Astrocyte (in vitro differentiated cells and primary cell): ENCODE data around the gene TM7SF2. TPM values are rescaled to one million over a fixed set of nuclear protein-coding genes. Genes with fewer than 3 reads are reported as not detected.
A peak's percentile ranks its signal among the peaks of the same experiment; 100 is the strongest.

ENCODE experiments used
- DNase-seq: peaks from one replicate; pipeline ENCODE4 v3.0.0-alpha.2; 2010; ENCODE audit warnings: low read depth
- FAIRE-seq: peaks from 2 replicates; lab custom pipeline; 2011; peaks lifted over from hg19 to GRCh38; lab: Jason Lieb, UNC
- H2AFZ ChIP-seq: 2 replicates; pipeline ENCODE4 v1.6.0; 2012; ENCODE audit warnings: low read depth, low read length, inconsistent platforms
- H3K27ac ChIP-seq: 2 replicates; pipeline ENCODE4 v1.5.1; 2011; ENCODE audit warnings: low read depth, low read length, inconsistent platforms
- H3K27me3 ChIP-seq: 2 replicates; pipeline ENCODE4 v1.6.0; 2011; ENCODE audit warnings: low read length, inconsistent platforms; ENCODE audit not compliant: insufficient read depth
- H3K36me3 ChIP-seq: 2 replicates; pipeline ENCODE4 v1.5.1; 2011; ENCODE audit warnings: low read length, inconsistent platforms; ENCODE audit not compliant: insufficient read depth
- H3K4me1 ChIP-seq: 2 replicates; pipeline ENCODE4 v1.5.1; 2011; ENCODE audit warnings: low read length, inconsistent platforms; ENCODE audit not compliant: insufficient read depth
- H3K4me2 ChIP-seq: 2 replicates; pipeline ENCODE4 v1.6.0; 2012; ENCODE audit warnings: low read length, inconsistent platforms
- H3K4me3 ChIP-seq: 2 replicates; pipeline ENCODE4 v1.5.1; 2011; ENCODE audit warnings: low read depth, mild to moderate bottlenecking, low read length, inconsistent platforms; ENCODE audit not compliant: insufficient read depth
- H3K79me2 ChIP-seq: 2 replicates; pipeline ENCODE4 v1.6.0; 2012; ENCODE audit warnings: mild to moderate bottlenecking, low read length, inconsistent platforms; ENCODE audit not compliant: insufficient read depth
- H3K9ac ChIP-seq: 2 replicates; pipeline ENCODE4 v1.6.0; 2012; ENCODE audit warnings: mild to moderate bottlenecking, low read length, inconsistent platforms
- H3K9me3 ChIP-seq: 2 replicates; pipeline ENCODE4 v1.5.1; 2012; ENCODE audit warnings: low read depth, mild to moderate bottlenecking, low read length, inconsistent platforms; ENCODE audit not compliant: insufficient read depth
- H4K20me1 ChIP-seq: 2 replicates; pipeline ENCODE4 v1.6.0; 2012; ENCODE audit warnings: low read length, inconsistent platforms; ENCODE audit not compliant: insufficient read depth
- H3K27ac Mint-ChIP-seq: one replicate; pipeline ENCODE4 v1.8.0; 2021; ENCODE audit warnings: mild to moderate bottlenecking, mixed read lengths; ENCODE audit not compliant: unreplicated experiment
- H3K27me3 Mint-ChIP-seq: one replicate; pipeline ENCODE4 v1.8.0; 2021; ENCODE audit warnings: low read depth, mixed read lengths; ENCODE audit not compliant: unreplicated experiment
- H3K36me3 Mint-ChIP-seq: one replicate; pipeline ENCODE4 v1.8.0; 2021; ENCODE audit warnings: low read depth, mixed read lengths; ENCODE audit not compliant: unreplicated experiment
- H3K4me1 Mint-ChIP-seq: one replicate; pipeline ENCODE4 v1.8.0; 2021; ENCODE audit warnings: low read depth, mixed read lengths; ENCODE audit not compliant: unreplicated experiment
- H3K4me3 Mint-ChIP-seq: one replicate; pipeline ENCODE4 v1.8.0; 2021; ENCODE audit warnings: mild to moderate bottlenecking, moderate library complexity, mixed read lengths; ENCODE audit not compliant: unreplicated experiment
- H3K9me3 Mint-ChIP-seq: one replicate; pipeline ENCODE4 v1.8.0; 2021; ENCODE audit warnings: mild to moderate bottlenecking, mixed read lengths; ENCODE audit not compliant: unreplicated experiment
- CTCF ChIP-seq: IDR thresholded peaks from 2 replicates; pipeline ENCODE4 v1.5.1; 2011; ENCODE audit warnings: low read depth, mild to moderate bottlenecking, inconsistent platforms, low read length, moderate library complexity; ENCODE audit not compliant: insufficient read depth
- EZH2 ChIP-seq: IDR thresholded peaks from 2 replicates; pipeline ENCODE4 v1.6.1; 2012; ENCODE audit warnings: mild to moderate bottlenecking, low read length, inconsistent platforms; ENCODE audit not compliant: insufficient read depth
- total RNA-seq: library from RNA; stranded (reverse); gene quantifications from 2 replicates; pipeline ENCODE4 v1.2.1, GENCODE V29; 2021

Gene TM7SF2
- total RNA-seq, 1 donor from 2014 or later: 23.9 TPM

DNA sequence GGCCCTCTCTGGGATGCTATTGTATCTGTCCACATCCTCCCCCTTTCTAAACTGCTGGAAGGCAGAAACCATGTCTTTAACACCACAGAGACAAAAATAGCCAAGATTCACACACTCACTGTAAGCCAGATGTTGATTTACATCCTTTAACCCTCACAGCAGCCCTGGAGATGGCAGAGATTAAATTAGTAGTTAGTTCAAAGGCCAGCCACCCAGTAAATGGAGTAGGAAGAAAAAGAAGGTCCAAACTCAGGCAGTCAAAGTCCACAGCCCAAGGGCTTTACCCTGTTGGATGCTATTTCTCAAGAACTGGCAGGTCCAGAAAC, 8.0 kb downstream of the TM7SF2 start:
- no peak for TF ChIP-seq EZH2
- TF ChIP-seq CTCF: no peak
- Histone ChIP-seq H4K20me1 (peaks cover 30% of the 10 kb centered on the region), H3K9me3 (no peaks in the 10 kb centered on the region), H3K9ac (peak overlapping the region; percentile 98), H3K4me1 (peaks cover 25% of the 10 kb centered on the region), H3K27ac (no peak overlapping the region), H3K36me3 (peaks cover 15% of the 10 kb centered on the region), H3K79me2 (peaks cover 72% of the 10 kb centered on the region), H3K27me3 (no peaks in the 10 kb centered on the region), H2AFZ (no peak overlapping the region), H3K4me2 (no peak overlapping the region), H3K4me3 (no peak overlapping the region)
- DNase-seq: no peak
- Mint-ChIP-seq H3K4me3 (peak overlapping the region; percentile 62), H3K27me3 (no peaks in the 10 kb centered on the region), H3K27ac (peak overlapping the region; percentile 1), H3K4me1 (peaks cover 12% of the 10 kb centered on the region), H3K36me3 (peaks cover 14% of the 10 kb centered on the region), H3K9me3 (no peaks in the 10 kb centered on the region)
- FAIRE-seq: no peak

DNA sequence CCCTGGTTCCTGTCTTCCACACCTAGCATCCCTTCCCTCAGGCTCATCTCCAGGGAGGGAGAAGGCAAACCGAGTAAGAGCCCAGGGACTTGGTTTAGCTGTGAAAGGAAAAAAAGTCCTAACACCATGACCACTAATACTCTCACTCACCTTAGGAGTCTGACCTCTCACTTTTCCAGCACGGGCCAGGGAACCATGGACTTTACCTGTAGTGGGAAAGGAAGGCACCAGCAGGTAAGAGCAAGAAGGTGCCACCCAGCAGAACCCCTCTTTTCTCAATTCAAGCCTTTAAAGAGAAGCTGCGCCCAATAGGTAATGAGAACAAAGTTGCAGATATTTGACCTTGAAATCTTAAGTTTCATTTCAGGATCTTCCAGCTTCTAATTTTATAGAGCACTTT, 9.2 kb downstream of the TM7SF2 start:
- peak overlapping the region; percentile 99 for H3K27ac Mint-ChIP-seq
- FAIRE-seq (no peak), DNase-seq (no peak)
- no peak overlapping the region for H2AFZ ChIP-seq
- peaks cover 25% of the 10 kb centered on the region for H3K4me1 ChIP-seq
- H3K4me1 Mint-ChIP-seq: peaks cover 12% of the 10 kb centered on the region
- H3K79me2 ChIP-seq: peaks cover 71% of the 10 kb centered on the region
- no peaks in the 10 kb centered on the region for H3K27me3 ChIP-seq
- H3K4me2 ChIP-seq: peak overlapping the region; percentile 97
- peak overlapping the region; percentile 100 for H3K4me3 Mint-ChIP-seq
- peak overlapping the region; percentile 98 for H3K9ac ChIP-seq
- no peaks in the 10 kb centered on the region for H3K9me3 ChIP-seq
- peaks cover 15% of the 10 kb centered on the region for H3K36me3 ChIP-seq
- TF ChIP-seq CTCF (no peak), EZH2 (no peak)
- no peaks in the 10 kb centered on the region for H3K27me3 Mint-ChIP-seq
- peaks cover 36% of the 10 kb centered on the region for H4K20me1 ChIP-seq
- H3K4me3 ChIP-seq: peak overlapping the region; percentile 95
- H3K27ac ChIP-seq: peak overlapping the region; percentile 82
- H3K36me3 Mint-ChIP-seq: peaks cover 12% of the 10 kb centered on the region
- no peaks in the 10 kb centered on the region for H3K9me3 Mint-ChIP-seq

DNA sequence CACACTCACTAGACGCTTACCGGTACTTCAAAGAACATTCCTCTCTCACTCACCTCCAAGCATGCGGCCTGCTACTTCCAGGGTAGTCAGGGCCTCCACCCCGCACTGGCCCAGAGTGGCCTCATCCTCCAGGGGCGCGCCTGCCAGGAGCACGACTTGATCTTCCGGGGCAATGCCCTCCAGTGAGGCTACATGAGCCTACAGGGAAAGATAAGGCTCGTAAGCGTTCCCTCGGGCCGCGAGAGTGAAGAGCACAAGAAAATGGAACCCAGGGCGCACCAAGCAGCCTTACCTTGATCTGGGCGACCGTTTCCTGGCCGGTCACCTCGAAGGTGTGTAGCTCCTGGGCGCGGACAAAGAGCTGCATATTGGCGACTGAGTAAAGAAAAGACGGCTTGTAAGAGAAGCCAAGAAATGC, 9.8 kb downstream of the TM7SF2 start:
- H3K79me2 ChIP-seq: peaks cover 64% of the 10 kb centered on the region
- peaks cover 12% of the 10 kb centered on the region for H3K4me1 Mint-ChIP-seq
- peaks cover 19% of the 10 kb centered on the region for H3K4me1 ChIP-seq
- H3K36me3 Mint-ChIP-seq: peaks cover 13% of the 10 kb centered on the region
- peaks cover 33% of the 10 kb centered on the region for H4K20me1 ChIP-seq
- H3K9me3 ChIP-seq: no peaks in the 10 kb centered on the region
- FAIRE-seq: no peak
- H2AFZ ChIP-seq: peak overlapping the region; percentile 80
- peaks cover 19% of the 10 kb centered on the region for H3K36me3 ChIP-seq
- H3K27ac Mint-ChIP-seq: peak overlapping the region; percentile 99
- DNase-seq: no peak
- TF ChIP-seq EZH2 (no peak), CTCF (no peak)
- no peaks in the 10 kb centered on the region for H3K9me3 Mint-ChIP-seq
- no peaks in the 10 kb centered on the region for H3K27me3 ChIP-seq
- peak overlapping the region; percentile 100 for H3K4me3 Mint-ChIP-seq
- no peaks in the 10 kb centered on the region for H3K27me3 Mint-ChIP-seq
- H3K4me2 ChIP-seq: peak overlapping the region; percentile 97
- H3K9ac ChIP-seq: peak overlapping the region; percentile 98
- peak overlapping the region; percentile 82 for H3K27ac ChIP-seq
- peak overlapping the region; percentile 95 for H3K4me3 ChIP-seq
